Brain microvascular endothelial cell (primary cell): Measurements from ENCODE around the gene ZBTB24.

Source experiments
- DNase-seq: peaks from one replicate; pipeline ENCODE4 v3.0.0-alpha.2; 2020
- H3K27ac ChIP-seq: fragments of 250-450 bp; sonication (Bioruptor Pico); 2 replicates; pipeline ENCODE4 v1.5.1; 2020; ENCODE audit warnings: mild to moderate bottlenecking, moderate library complexity
- H3K27me3 ChIP-seq: fragments of 250-450 bp; sonication (Bioruptor Pico); replicated peaks from 2 replicates; pipeline ENCODE4 v1.5.1; 2020; ENCODE audit warnings: mild to moderate bottlenecking
- H3K36me3 ChIP-seq: fragments of 250-450 bp; sonication (Bioruptor Pico); replicated peaks from 2 replicates; pipeline ENCODE4 v1.5.1; 2020; ENCODE audit warnings: mild to moderate bottlenecking
- H3K4me3 ChIP-seq: 2 replicates; pipeline ENCODE4 v1.5.1; 2011; ENCODE audit warnings: low read depth, mild to moderate bottlenecking, control low read depth, low read length, moderate library complexity
- in situ Hi-C: cut with HindIII; loops from 2 replicates; pipeline ENCODE4 v1.10.0; 2017; ENCODE audit warnings: low sequenced_read_pairs, low pct_ligation_motif_present
- TF ChIP-seq, protein P1 (sequence below): IDR thresholded peaks from 2 replicates; pipeline ENCODE4 v1.5.1; 2011; ENCODE audit warnings: low read depth, mild to moderate bottlenecking, moderate library complexity, low read length, control low read depth, inconsistent platforms; ENCODE audit errors: missing control alignments

ZBTB24 gene

DNA sequence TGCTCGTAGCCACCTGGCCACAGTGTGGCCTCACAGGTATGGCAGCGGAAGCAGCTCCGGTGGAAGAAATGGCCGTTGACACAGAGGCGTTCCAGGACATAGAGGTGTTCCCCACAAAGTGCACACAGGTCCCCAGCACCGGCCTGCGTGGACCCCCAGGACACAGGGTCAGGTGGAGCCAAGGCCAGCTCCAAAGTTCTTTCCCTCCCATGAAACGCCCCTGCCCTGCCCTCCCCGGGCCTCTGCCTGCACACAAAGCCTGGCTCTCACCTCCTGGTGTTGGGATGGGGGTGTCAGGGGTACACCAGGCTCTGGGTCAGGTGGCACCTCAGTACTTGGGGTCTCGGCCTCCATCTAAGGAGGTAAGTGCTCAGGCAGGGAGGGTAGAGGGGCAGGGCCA lies 35.9 kb downstream of the ZBTB24 start:
- in situ Hi-C loops: no loop called here
- Histone ChIP-seq H3K36me3 (peaks cover 61% of the 10 kb centered on the region), H3K4me3 (no peak overlapping the region), H3K27me3 (no peaks in the 10 kb centered on the region), H3K27ac (no peak overlapping the region)
- TF ChIP-seq, protein P1, sequence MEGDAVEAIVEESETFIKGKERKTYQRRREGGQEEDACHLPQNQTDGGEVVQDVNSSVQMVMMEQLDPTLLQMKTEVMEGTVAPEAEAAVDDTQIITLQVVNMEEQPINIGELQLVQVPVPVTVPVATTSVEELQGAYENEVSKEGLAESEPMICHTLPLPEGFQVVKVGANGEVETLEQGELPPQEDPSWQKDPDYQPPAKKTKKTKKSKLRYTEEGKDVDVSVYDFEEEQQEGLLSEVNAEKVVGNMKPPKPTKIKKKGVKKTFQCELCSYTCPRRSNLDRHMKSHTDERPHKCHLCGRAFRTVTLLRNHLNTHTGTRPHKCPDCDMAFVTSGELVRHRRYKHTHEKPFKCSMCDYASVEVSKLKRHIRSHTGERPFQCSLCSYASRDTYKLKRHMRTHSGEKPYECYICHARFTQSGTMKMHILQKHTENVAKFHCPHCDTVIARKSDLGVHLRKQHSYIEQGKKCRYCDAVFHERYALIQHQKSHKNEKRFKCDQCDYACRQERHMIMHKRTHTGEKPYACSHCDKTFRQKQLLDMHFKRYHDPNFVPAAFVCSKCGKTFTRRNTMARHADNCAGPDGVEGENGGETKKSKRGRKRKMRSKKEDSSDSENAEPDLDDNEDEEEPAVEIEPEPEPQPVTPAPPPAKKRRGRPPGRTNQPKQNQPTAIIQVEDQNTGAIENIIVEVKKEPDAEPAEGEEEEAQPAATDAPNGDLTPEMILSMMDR: no peak
- no peak for DNase-seq

DNA sequence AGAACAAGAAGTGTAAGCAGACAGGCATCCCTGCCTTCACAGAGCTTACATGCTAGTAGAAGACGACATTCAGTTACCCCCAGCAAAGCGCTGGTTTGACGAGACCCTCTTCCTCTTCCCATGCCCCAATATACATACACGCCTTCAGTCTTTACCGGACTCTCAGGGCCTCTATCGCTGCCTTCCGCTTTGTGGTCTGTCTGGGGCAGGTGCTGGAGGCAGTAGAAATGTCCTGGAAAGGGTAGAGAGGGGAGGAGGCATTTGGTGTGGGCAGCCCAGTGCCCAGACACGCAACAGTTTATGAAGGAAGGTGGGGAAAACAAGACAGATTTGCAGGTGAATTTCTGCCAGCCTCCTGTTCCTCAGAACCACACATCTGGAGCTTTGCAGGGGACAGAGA lies 36.5 kb downstream of the ZBTB24 start:
- in situ Hi-C loops: no loop called here
- DNase-seq: no peak
- Histone ChIP-seq H3K4me3 (no peak overlapping the region), H3K27ac (no peak overlapping the region), H3K36me3 (peaks cover 58% of the 10 kb centered on the region), H3K27me3 (no peaks in the 10 kb centered on the region)
- TF ChIP-seq, protein P1: no peak

DNA sequence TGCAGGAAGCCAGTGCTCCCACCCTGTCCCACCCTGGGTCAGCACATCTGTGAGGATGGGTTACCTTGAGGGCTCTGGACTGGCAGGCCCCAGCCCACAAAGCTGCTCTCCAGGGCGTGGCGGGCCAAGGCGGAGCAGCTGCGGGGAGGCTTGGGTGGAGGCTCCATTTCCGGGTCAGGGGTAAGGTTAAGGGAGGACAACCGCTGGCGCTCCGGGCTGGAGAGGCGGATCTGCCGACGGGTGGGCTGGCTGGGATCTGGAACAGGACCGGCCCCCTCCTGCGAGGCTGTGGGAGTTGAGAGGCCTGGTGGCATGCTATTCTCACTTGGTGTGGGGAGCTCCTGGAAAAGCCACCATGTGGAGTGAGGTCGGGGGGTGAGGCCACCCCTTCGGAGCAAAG lies 36.9 kb downstream of the ZBTB24 start:
- TF ChIP-seq, protein P1: no peak
- Histone ChIP-seq H3K27ac (no peak overlapping the region), H3K27me3 (no peaks in the 10 kb centered on the region), H3K4me3 (no peak overlapping the region), H3K36me3 (peaks cover 53% of the 10 kb centered on the region)
- DNase-seq: no peak
- in situ Hi-C loops: no loop called here

DNA sequence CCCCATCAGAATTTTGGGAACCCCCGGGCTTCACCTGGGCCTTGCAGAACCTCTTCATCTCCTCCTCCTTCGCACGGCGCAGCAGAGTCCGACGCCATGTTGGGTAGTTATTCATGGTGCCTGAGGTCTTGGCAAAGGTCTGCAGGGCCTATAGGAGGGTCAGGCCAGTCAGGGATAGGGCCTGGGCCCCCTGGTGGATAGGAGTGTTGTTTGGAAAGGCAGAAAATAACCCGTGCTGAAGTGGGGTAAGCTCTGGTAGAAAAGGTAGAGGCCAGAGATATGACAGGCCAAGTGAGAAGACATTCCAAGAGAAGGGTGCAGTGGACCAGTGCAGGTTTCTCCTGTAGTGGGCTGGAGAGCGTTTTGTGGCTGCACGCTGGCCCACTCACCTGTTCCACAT lies 37.6 kb downstream of the ZBTB24 start:
- Histone ChIP-seq H3K4me3 (no peak overlapping the region), H3K27ac (no peak overlapping the region), H3K36me3 (peaks cover 53% of the 10 kb centered on the region), H3K27me3 (no peaks in the 10 kb centered on the region)
- no peak for DNase-seq
- in situ Hi-C loops: no loop called here
- TF ChIP-seq, protein P1: peak; percentile 27

DNA sequence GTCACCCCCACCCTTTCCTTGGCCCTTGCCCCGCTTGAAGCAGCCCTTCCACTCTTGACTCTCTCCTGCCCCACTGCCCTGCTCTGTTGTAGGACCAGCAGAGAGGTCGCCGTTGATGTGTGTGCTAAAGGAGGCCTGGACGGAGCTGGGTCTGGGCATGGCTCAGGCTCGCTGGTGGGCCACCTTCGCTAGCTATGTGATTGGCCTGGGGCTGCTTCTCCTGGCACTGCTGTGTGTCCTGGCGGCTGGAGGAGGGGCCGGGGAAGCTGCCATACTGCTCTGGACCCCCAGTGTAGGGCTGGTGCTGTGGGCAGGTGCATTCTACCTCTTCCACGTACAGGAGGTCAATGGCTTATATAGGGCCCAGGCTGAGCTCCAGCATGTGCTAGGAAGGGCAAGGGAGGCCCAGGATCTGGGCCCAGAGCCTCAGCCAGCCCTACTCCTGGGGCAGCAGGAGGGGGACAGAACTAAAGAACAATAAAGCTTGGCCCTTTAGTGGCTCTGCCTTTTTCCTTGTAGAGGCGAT lies 39.5 kb downstream of the ZBTB24 start:
- Histone ChIP-seq H3K36me3 (peaks cover 41% of the 10 kb centered on the region), H3K4me3 (no peak overlapping the region), H3K27me3 (no peaks in the 10 kb centered on the region), H3K27ac (no peak overlapping the region)
- in situ Hi-C loops: no loop called here
- DNase-seq: no peak
- TF ChIP-seq, protein P1: no peak

DNA sequence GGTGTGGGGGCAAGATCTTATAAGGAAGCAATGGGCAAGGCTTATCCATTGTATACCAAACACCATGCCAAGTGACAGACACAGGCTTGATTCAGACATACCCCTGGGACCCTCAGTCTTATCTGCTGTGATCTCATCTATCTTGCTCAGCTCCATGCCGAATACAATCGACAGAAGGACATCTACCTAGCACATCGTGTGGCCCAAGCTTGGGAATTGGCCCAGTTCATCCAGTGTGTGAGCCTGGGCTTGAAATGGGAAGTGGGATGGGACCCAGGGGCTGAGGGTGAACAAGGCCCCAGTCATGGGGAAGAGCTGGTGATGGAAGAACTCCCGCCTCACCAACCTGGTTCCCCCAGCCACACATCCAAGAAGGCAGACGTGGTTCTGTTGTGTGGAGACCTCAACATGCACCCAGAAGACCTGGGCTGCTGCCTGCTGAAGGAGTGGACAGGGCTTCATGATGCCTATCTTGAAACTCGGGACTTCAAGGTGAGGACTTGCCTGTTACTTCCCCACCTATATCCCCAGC lies 40.6 kb downstream of the ZBTB24 start:
- H3K36me3 ChIP-seq: peaks cover 39% of the 10 kb centered on the region
- in situ Hi-C loops: no loop called here
- TF ChIP-seq, protein P1: no peak
- H3K4me3 ChIP-seq: no peak overlapping the region
- H3K27ac ChIP-seq: no peak overlapping the region
- H3K27me3 ChIP-seq: no peaks in the 10 kb centered on the region
- no peak for DNase-seq
